AG04450 (cell line): Measurements from ENCODE around the gene SLC27A4. TPM values are rescaled to one million over a fixed set of nuclear protein-coding genes. Genes with fewer than 3 reads are reported as not detected.

Source experiments
- CTCF ChIA-PET: fragments of 300-600, 350-600 bp; formaldehyde crosslinking; extraction: SDS; loops from one replicate; lab custom pipeline; 2022; ENCODE audit warnings: antibody characterized with exemption, inconsistent platforms; lab: Charles Lee
- POLR2A ChIA-PET: fragments of 350-600 bp; formaldehyde crosslinking; extraction: SDS; loops from one replicate; lab custom pipeline; 2021; ENCODE audit warnings: antibody characterized with exemption, inconsistent platforms; lab: Yijun Ruan, JAX
- DNase-seq: peaks from one replicate; pipeline ENCODE4 v3.0.0-alpha.2; 2011; ENCODE audit warnings: low read depth, low spot score
- H3K27ac ChIP-seq: one replicate; pipeline ENCODE4 v1.5.1; 2012; ENCODE audit warnings: low read depth, low read length, control low read depth
- H3K27me3 ChIP-seq: one replicate; pipeline ENCODE4 v1.6.0; 2012; ENCODE audit warnings: low read length; ENCODE audit not compliant: control insufficient read depth, insufficient read depth
- H3K4me3 ChIP-seq: 2 replicates; pipeline ENCODE4 v1.5.1; 2011; ENCODE audit warnings: mild to moderate bottlenecking, low read depth, low read length, control low read depth
- H3K9me3 ChIP-seq: 2 replicates; pipeline ENCODE4 v1.5.1; 2012; ENCODE audit warnings: low read length; ENCODE audit not compliant: control insufficient read depth, insufficient read depth
- polyA plus RNA-seq: library from polyadenylated mRNA; depleted of rRNA; stranded (reverse); fragments of >200 nt; gene quantifications from 2 replicates; pipeline ENCODE4 v1.2.3, GENCODE V29; 2011
- TF ChIP-seq, protein P1 (sequence below): IDR thresholded peaks from 2 replicates; pipeline ENCODE4 v1.5.1; 2011; ENCODE audit warnings: low read depth, low read length, control low read depth, inconsistent platforms

SLC27A4 gene
- polyA plus RNA-seq, 1 experiment: 7.7 TPM

- DNase-seq: no peak
Observed at GRCh38 chr9:128394379-128395168, 54.2 kb downstream of the SLC27A4 start.

DNA sequence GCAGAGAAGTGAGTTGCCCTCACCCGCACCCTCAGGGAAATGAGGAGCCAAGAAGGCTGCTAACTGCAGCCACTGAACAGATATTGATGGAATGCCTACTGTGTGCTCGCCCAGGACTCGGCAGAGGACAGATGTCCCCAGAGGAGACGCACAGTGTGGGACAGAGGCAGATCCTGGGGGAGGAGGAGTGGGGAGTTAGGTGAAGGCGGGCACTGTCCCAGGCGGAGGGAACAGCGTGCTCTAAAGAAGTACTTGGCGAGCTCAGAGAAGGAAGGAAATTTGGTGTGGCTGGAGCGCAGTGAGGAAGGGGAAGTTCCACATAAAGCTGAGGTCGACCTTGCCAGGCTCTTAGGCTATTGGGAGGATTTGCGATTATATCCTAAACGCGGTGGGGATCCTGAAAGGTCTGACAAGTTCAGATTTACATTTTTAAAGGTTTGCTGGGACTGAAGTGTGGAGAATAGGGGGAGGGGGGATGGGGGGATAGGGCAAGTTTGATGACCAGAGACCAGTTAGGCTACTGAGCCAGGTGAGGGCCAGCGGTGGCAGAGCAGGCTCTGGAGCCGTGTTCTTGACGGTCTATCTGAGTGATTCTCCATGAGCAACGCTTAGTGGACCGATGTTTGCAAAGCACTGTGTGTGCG is 56.8 kb downstream of the SLC27A4 start:
- Histone ChIP-seq H3K27me3 (peaks cover 8% of the 10 kb centered on the region), H3K4me3 (no peak overlapping the region), H3K9me3 (peaks cover 3% of the 10 kb centered on the region; the same call in 1 of the 2 replicates), H3K27ac (no peak overlapping the region)
- DNase-seq: no peak
- TF ChIP-seq, protein P1, sequence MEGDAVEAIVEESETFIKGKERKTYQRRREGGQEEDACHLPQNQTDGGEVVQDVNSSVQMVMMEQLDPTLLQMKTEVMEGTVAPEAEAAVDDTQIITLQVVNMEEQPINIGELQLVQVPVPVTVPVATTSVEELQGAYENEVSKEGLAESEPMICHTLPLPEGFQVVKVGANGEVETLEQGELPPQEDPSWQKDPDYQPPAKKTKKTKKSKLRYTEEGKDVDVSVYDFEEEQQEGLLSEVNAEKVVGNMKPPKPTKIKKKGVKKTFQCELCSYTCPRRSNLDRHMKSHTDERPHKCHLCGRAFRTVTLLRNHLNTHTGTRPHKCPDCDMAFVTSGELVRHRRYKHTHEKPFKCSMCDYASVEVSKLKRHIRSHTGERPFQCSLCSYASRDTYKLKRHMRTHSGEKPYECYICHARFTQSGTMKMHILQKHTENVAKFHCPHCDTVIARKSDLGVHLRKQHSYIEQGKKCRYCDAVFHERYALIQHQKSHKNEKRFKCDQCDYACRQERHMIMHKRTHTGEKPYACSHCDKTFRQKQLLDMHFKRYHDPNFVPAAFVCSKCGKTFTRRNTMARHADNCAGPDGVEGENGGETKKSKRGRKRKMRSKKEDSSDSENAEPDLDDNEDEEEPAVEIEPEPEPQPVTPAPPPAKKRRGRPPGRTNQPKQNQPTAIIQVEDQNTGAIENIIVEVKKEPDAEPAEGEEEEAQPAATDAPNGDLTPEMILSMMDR: no peak
- ChIA-PET POLR2A (interaction anchor here (0.6 kb wide), 1 partner anchor 191 kb away, joined by 3 read pairs; no protein-coding TSS in a partner anchor), CTCF (interaction anchor here (0.7 kb wide), 1 partner anchor 15 kb away, joined by 3 read pairs; no protein-coding TSS in a partner anchor)

More at GRCh38 chr9:128394379-128395168, 54.2 kb downstream of the SLC27A4 start:
- ChIA-PET CTCF (interaction anchor here (0.6 kb wide), 1 partner anchor 26 kb away, joined by 6 read pairs; the partner anchor contains the start of gene CERCAM), POLR2A (interaction anchor here (0.5 kb wide), 1 partner anchor 7 kb away, joined by 3 read pairs; no protein-coding TSS in a partner anchor)
- H3K9me3 ChIP-seq: peaks cover 3% of the 10 kb centered on the region; the same call in 1 of the 2 replicates
- no peak overlapping the region for H3K4me3 ChIP-seq
- TF ChIP-seq, protein P1: no peak
- peaks cover 8% of the 10 kb centered on the region for H3K27me3 ChIP-seq
- H3K27ac ChIP-seq: no peak overlapping the region

DNA sequence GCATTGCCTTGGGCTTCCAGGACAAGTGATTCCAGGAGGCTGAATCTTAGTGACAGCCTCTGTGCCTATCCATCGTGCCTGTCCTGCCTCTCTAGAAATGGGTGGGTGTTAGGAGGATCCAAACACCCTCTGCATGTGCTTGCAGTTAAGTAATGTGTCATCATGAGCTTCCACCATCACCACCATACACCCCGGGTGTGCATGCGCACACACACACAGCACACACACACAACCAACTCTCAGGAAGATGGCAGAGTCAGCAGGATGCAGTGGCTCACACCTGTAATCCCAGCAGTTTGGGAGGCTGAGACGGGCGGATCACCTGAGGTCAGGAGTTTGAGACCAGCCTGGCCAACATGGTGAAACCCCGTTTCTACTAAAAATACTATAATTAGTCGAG is 57.5 kb downstream of the SLC27A4 start:
- Histone ChIP-seq H3K9me3 (no peaks in the 10 kb centered on the region; the same call in 1 of the 2 replicates), H3K27ac (no peak overlapping the region), H3K27me3 (peaks cover 8% of the 10 kb centered on the region), H3K4me3 (no peak overlapping the region)
- no peak for DNase-seq
- TF ChIP-seq, protein P1: no peak
- CTCF ChIA-PET: no interaction called here
- POLR2A ChIA-PET: no interaction called here

DNA sequence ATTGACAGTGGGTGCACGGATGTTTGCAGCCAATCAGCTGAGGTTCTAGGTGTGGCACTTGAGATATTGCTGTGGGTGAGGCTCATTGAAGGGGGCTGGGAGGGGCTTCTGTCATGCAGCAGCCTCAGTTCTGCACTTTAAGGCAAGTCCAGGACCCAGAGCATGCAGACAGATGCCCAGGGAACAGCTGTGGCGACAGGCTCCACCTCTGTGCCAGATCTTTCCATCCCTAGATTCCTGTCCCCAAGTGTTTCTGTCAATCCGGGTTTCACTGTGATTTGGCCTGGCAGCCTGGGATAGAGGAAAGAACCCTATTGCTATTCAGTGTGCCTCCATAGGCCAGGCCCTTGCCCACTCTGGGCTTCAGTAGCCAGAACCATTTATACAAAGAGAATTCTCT is 59.5 kb downstream of the SLC27A4 start:
- POLR2A ChIA-PET: no interaction called here
- H3K27me3 ChIP-seq: peaks cover 8% of the 10 kb centered on the region
- CTCF ChIA-PET: no interaction called here
- no peak overlapping the region for H3K4me3 ChIP-seq
- H3K27ac ChIP-seq: no peak overlapping the region
- no peaks in the 10 kb centered on the region for H3K9me3 ChIP-seq
- no peak for DNase-seq
- TF ChIP-seq, protein P1: no peak
